ENCODE measurements around the gene LRRC4C.
"Not testable (repeated sequence)": the region's sequence is repeated elsewhere in the genome, so short reads cannot be mapped to it uniquely, and the experiment has no call there.

The LRRC4C gene

DNA sequence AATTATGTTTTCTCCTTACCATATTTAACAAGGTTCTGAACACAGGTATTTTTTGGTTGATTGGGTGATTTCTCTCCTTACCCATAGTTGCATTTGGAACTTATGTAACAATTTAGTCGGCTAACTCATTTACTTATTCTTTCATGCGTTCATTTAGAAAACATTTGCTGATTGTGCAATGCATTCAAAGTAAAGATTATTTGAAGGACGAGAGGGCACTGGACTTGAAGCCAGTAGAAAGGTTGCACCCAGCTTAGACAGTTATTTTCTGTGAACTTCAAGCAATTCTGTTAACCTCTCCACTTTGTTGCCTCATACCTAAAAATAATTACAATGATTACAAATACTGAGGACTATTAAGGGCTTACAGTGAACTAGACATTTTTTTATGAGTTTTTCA is 769.6 kb downstream of the LRRC4C start:
- no peak for DNase-seq (ENCODE audit: low read depth in 2 of 2)

- DNase-seq (ENCODE audit: low read depth in 2 of 2), result no peak
Observed at GRCh38 chr11:40688369-40688768, 771.1 kb downstream of the LRRC4C start.

- DNase-seq (ENCODE audit: low read depth in 2 of 2), result no peak
Observed at GRCh38 chr11:40686765-40687164, 772.7 kb downstream of the LRRC4C start.

GRCh38 chr11:40683010-40683409 is 776.4 kb downstream of the LRRC4C start:
- DNase-seq (ENCODE audit: low read depth in 2 of 2), result no peak

- DNase-seq (ENCODE audit: low read depth in 2 of 2), result no peak
Observed at GRCh38 chr11:40679276-40679675, 780.2 kb downstream of the LRRC4C start.

DNA sequence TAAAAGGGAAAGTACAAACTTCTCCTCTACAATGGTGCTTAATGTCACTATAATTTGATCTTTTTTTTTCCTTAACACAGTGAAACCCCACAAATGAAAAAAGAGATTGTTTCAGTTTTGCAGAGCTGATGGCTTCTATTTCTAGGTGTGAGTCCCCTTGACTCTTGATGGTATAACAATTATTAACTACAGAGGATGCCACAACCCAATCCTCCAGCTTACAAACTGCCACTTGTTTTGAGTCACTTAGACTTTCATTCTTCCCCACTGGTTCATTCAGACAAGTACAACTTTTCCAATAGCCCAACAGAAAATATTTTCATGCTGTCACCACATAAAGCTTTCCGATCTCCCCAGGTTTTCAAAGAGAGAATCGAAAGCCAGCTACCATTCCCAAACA is 812.2 kb downstream of the LRRC4C start:
- DNase-seq (ENCODE audit: low read depth in 2 of 2), result no peak

DNA sequence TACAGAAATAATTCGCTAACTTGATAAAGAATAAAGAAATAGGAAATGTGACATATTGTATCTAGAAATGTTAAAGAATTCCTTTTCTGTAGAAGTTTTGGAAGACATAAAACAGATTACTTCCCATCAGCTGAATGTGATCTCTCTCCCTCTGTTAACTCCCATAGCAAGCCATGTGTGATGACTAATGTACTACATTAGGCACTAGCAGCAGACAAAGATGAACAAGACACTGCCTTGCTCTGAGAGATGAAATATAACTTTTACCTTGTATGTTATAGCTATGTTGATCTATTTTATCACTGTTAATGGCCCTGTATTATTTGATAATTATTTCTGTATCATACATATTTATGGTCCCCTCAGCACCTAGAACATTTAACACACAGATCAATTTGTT is 817.2 kb downstream of the LRRC4C start:
- DNase-seq (ENCODE audit: low read depth in 2 of 2), result no peak

DNA sequence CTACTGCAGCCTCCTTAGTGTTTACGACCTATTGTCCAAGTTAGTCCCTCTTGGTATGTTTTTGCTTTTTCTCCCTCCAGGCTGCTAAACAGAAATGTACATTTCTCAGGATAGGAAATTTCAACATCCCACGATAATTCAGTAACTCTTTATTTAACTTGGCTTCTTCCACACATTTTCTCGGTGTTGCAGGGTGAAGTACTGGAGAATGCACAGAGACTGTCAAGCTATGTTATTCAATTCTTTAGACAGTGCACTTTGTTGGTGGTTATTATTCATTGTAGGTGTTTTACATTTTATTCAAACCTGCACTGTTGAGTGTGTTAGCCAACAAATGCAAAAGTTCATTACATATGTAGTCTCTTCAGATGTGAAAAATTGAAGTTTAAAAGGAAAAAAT is 839.8 kb downstream of the LRRC4C start:
- no peak for DNase-seq (ENCODE audit: low read depth in 2 of 2)

DNA sequence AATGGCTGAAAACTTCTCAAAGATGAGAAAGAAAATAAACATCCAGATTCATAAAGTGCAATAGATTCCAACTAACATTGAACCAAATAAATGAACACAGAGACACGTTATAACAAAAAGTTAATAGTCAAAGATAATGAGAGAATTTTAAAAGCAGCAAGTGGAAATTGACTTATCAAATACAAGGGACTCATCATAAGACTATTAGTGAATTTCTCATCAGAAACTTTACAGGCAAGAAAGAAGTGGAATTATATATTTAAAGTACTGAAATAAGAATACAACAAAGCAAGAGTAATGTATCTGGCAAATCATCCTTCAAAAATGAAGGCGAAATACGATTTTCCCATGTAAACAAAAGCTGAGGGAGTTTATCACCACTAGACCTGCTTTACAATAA is 852.7 kb downstream of the LRRC4C start:
- DNase-seq (ENCODE audit: low read depth in 2 of 2), result no peak

GRCh38 chr11:40602866-40603552 is 856.4 kb downstream of the LRRC4C start:
- DNase-seq (ENCODE audit: low read depth in 2 of 2), result no peak

GRCh38 chr11:40597546-40598113 is 861.8 kb downstream of the LRRC4C start:
- no peak for DNase-seq (ENCODE audit: low read depth in 2 of 2)

- DNase-seq (ENCODE audit: low read depth in 2 of 2), result no peak
Observed at GRCh38 chr11:40573254-40573891, 886.1 kb downstream of the LRRC4C start.

GRCh38 chr11:40569947-40570531 is 889.4 kb downstream of the LRRC4C start:
- DNase-seq (ENCODE audit: low read depth in 2 of 2), result no peak

DNA sequence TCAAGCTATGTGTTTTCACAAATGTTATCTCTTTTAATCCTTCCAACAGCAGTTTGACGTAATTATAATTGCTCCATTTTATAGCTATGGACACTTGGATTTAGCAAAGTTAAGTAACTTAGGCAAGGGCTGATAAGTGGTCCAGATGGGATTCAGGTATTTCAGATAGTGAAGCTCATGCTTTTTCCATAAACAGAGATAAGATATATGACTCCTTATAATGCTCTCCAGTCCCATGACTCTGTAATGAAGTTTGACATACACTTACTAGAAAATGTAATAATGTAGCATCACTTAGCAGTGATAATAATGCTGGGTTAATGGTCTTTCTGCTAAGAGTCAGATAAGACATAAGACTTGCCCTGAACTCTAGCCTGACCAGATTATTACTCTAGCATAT is 892.1 kb downstream of the LRRC4C start:
- DNase-seq (ENCODE audit: low read depth in 2 of 2), result no peak

- no peak for DNase-seq (ENCODE audit: low read depth in 2 of 2)
Observed at GRCh38 chr11:40544162-40544561, 915.3 kb downstream of the LRRC4C start.

DNA sequence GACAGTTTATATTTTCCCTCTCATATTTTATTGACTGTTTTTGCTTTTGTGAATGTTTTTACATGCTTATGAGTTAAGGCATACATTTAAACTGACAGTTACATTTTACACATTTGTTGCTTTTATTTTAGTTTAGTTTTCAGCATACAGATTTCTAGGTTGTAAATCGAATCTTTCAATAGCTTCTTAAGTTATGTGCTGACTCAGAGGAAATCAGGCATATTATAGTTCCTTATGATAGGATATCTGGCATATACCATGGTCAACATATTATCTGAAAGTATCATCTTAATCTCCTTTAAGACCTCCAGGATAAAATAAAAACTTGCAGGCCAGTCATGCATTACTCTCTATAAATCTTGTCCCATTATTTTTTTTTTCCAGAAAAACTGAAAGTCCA is 916.6 kb downstream of the LRRC4C start:
- no peak for DNase-seq (ENCODE audit: low read depth in 2 of 2)

GRCh38 chr11:40537734-40538133 is 921.7 kb downstream of the LRRC4C start:
- DNase-seq (ENCODE audit: low read depth in 2 of 2), result no peak

GRCh38 chr11:40522080-40522479 is 937.4 kb downstream of the LRRC4C start:
- DNase-seq (ENCODE audit: low read depth in 2 of 2), result not testable (repeated sequence)

GRCh38 chr11:40517122-40517521 is 942.3 kb downstream of the LRRC4C start:
- DNase-seq (ENCODE audit: low read depth in 2 of 2), result no peak

DNA sequence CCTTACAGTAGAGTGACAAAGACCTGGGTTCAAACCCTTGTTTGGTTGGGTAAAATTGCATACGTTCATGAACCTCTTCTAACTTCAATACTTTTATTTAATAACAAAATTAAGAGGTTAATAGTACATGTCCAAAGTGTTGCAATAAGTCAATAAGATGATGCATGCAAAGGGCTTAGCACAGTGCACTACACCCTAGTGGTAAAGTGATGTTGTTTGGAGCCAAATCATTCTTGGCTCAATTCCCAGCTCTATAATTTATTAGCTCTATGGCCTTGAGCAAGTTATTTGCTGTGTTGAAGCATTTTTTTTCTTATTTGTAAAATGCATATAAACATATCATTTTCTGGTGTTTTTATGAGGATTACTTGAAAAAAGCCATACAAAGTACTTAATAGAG is 945.3 kb downstream of the LRRC4C start:
- no peak for DNase-seq (ENCODE audit: low read depth in 2 of 2)

GRCh38 chr11:40513281-40513680 is 946.2 kb downstream of the LRRC4C start:
- no peak for DNase-seq (ENCODE audit: low read depth in 2 of 2)

DNA sequence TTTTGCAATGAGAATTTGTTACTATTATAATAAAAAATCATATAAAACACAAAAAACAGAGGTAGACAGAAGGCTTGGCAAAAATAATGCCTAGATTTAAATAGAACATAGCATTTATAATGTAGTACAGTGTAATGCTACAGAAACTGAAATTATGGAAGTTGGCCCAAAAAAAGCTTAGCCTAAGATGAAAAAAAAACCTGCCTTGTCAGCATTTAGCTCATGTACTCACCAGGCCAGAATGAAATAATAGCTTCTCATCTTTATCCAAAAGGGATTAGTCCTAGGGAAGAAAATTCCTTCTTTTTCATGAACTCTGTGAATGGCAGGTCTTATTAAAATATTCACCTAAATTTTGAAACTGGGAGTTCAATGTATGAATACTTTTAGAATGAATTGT is 951.1 kb downstream of the LRRC4C start:
- DNase-seq (ENCODE audit: low read depth in 2 of 2), result no peak

- no peak for DNase-seq (ENCODE audit: low read depth in 2 of 2)
Observed at GRCh38 chr11:40506226-40506625, 953.2 kb downstream of the LRRC4C start.
